ENCODE data around the gene SCAP.

SCAP gene

GRCh38 chr3:47422743-47423142, 53.0 kb downstream of the SCAP start:
- H3K4me3 ChIP-seq (replicated peaks; ENCODE audit: low read depth, low read length) = no peak overlapping the region
- no peak for DNase-seq (ENCODE audit: extremely low read depth, insufficient read length)
- TF ChIP-seq CTCF (IDR thresholded peaks at IDR 0.05; ENCODE audit: insufficient read depth, low read length, poor library complexity, severe bottlenecking) = no peak

DNA sequence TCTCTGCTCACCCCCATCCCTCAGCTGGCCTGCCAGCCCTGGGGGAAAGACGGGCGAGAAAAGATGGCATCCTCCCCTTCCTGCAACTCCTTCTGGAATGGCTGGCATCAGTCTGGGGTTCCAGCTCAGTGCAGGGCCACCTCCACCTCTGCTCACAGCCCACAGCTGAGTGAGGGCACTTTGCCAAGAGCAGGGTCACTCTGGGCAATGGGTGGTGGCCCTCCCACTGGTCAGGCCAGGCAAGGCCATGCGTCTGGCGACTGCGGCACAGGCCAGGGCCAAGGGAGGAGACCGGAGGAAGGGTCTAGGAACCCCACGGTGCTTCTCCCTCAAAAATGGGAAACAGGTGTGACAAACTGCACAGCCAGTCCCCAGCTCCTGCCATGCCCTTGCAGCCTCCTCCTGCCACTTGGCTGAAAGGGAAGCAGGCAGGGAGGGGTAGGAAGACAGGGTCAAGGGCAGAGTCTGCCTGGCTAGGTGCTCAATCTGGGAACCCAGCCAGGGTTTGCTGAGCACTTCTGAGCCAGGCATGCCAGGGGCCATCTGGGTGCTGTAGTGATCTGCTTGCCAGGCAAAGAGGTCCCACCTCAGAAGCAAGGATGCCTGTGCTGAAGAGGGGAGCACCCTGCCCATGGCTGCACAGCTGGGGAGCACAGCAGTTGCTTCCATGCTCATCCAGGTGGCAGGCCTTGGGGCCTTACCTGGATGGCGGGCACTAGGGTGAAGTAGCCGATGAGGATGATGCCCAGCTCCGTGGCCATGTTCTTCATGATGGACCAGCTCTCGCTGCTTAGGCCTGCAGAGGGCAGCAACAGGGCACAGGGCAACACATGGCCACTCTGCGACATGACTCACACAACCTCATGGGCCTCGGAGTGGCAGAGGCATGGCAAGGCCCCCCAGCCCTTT, 53.7 kb downstream of the SCAP start:
- no peak for DNase-seq (ENCODE audit: extremely low read depth, insufficient read length)
- H3K36me3 ChIP-seq (ENCODE audit: control insufficient read depth, insufficient read depth, low read length) = peaks cover 39% of the 10 kb centered on the region
- H3K27me3 ChIP-seq (replicated peaks; ENCODE audit: control insufficient read depth, insufficient read depth, low read length) = no peaks in the 10 kb centered on the region
- no peak overlapping the region; the same call in 1 of the 2 replicates for H3K4me3 ChIP-seq (replicated peaks; ENCODE audit: low read depth, low read length)
- peak; percentile 29 for TF ChIP-seq CTCF (IDR thresholded peaks at IDR 0.05; ENCODE audit: insufficient read depth, low read length, poor library complexity, severe bottlenecking)

More at GRCh38 chr3:47422743-47423142, 53.0 kb downstream of the SCAP start:
- H3K36me3 ChIP-seq (ENCODE audit: control insufficient read depth, insufficient read depth, low read length) = peaks cover 44% of the 10 kb centered on the region
- no peaks in the 10 kb centered on the region for H3K27me3 ChIP-seq (replicated peaks; ENCODE audit: control insufficient read depth, insufficient read depth, low read length)

GRCh38 chr3:47420511-47421484, 54.9 kb downstream of the SCAP start:
- H3K27me3 ChIP-seq (replicated peaks; ENCODE audit: control insufficient read depth, insufficient read depth, low read length) = no peaks in the 10 kb centered on the region
- DNase-seq (ENCODE audit: extremely low read depth, insufficient read length) = peak; percentile 68
- peak; percentile 95 for TF ChIP-seq CTCF (IDR thresholded peaks at IDR 0.05; ENCODE audit: insufficient read depth, low read length, poor library complexity, severe bottlenecking)
- H3K36me3 ChIP-seq (ENCODE audit: control insufficient read depth, insufficient read depth, low read length) = peaks cover 39% of the 10 kb centered on the region
- peak overlapping the region; percentile 13; the same call in 1 of the 2 replicates for H3K4me3 ChIP-seq (replicated peaks; ENCODE audit: low read depth, low read length)

GRCh38 chr3:47420044-47420430, 55.7 kb downstream of the SCAP start:
- peaks cover 41% of the 10 kb centered on the region for H3K36me3 ChIP-seq (ENCODE audit: control insufficient read depth, insufficient read depth, low read length)
- H3K27me3 ChIP-seq (replicated peaks; ENCODE audit: control insufficient read depth, insufficient read depth, low read length) = no peaks in the 10 kb centered on the region
- no peak for DNase-seq (ENCODE audit: extremely low read depth, insufficient read length)
- H3K4me3 ChIP-seq (replicated peaks; ENCODE audit: low read depth, low read length) = no peak overlapping the region
- TF ChIP-seq CTCF (IDR thresholded peaks at IDR 0.05; ENCODE audit: insufficient read depth, low read length, poor library complexity, severe bottlenecking) = no peak

- H3K4me3 ChIP-seq (replicated peaks; ENCODE audit: low read depth, low read length) = no peak overlapping the region
- no peak for DNase-seq (ENCODE audit: extremely low read depth, insufficient read length)
- no peak for TF ChIP-seq CTCF (IDR thresholded peaks at IDR 0.05; ENCODE audit: insufficient read depth, low read length, poor library complexity, severe bottlenecking)
- H3K36me3 ChIP-seq (ENCODE audit: control insufficient read depth, insufficient read depth, low read length) = peaks cover 46% of the 10 kb centered on the region
- H3K27me3 ChIP-seq (replicated peaks; ENCODE audit: control insufficient read depth, insufficient read depth, low read length) = no peaks in the 10 kb centered on the region
Measured at GRCh38 chr3:47419083-47420043, 56.4 kb downstream of the SCAP start.

Measured in GM06990 (cell line).